HG03565 (cell line): ENCODE results near the gene BLOC1S5.
"Not testable (repeated sequence)": the region's sequence is repeated elsewhere in the genome, so short reads cannot be mapped to it uniquely, and the experiment has no call there.

Source experiments
- ATAC-seq: cut with Tn5 transposase; IDR thresholded peaks from one replicate; pipeline ENCODE4 v1.9.1; 2021; ENCODE audit warnings: mild to moderate bottlenecking, moderate library complexity; ENCODE audit not compliant: unreplicated experiment

Gene BLOC1S5

GRCh38 chr6:7998103-7998725, 66.0 kb downstream of the BLOC1S5 start:
- no peak for ATAC-seq

GRCh38 chr6:7997286-7997685, 66.9 kb downstream of the BLOC1S5 start:
- no peak for ATAC-seq

GRCh38 chr6:7996538-7997111, 67.6 kb downstream of the BLOC1S5 start:
- no peak for ATAC-seq

- no peak for ATAC-seq
Measured at GRCh38 chr6:7993952-7994351, 70.2 kb downstream of the BLOC1S5 start.

- no peak for ATAC-seq
Measured at GRCh38 chr6:7993399-7993798, 70.8 kb downstream of the BLOC1S5 start.

GRCh38 chr6:7992002-7992815, 72.0 kb downstream of the BLOC1S5 start:
- peak; percentile 73 for ATAC-seq

- no peak for ATAC-seq
Measured at GRCh38 chr6:7991536-7991935, 72.7 kb downstream of the BLOC1S5 start.

- no peak for ATAC-seq
Measured at GRCh38 chr6:7986219-7986618, 78.0 kb downstream of the BLOC1S5 start.

GRCh38 chr6:7983967-7984366, 80.2 kb downstream of the BLOC1S5 start:
- ATAC-seq: not testable (repeated sequence)

GRCh38 chr6:7979831-7980230, 84.4 kb downstream of the BLOC1S5 start:
- no peak for ATAC-seq

GRCh38 chr6:7978736-7979135, 85.5 kb downstream of the BLOC1S5 start:
- peak; percentile 79 for ATAC-seq

GRCh38 chr6:7976485-7977056, 87.6 kb downstream of the BLOC1S5 start:
- no peak for ATAC-seq

- no peak for ATAC-seq
Measured at GRCh38 chr6:7975764-7976146, 88.4 kb downstream of the BLOC1S5 start.

- no peak for ATAC-seq
Measured at GRCh38 chr6:7974938-7975763, 89.0 kb downstream of the BLOC1S5 start.

GRCh38 chr6:7974565-7974937, 89.6 kb downstream of the BLOC1S5 start:
- ATAC-seq: no peak

- no peak for ATAC-seq
Measured at GRCh38 chr6:7973584-7973983, 90.6 kb downstream of the BLOC1S5 start.

- no peak for ATAC-seq
Measured at GRCh38 chr6:7971499-7971898, 92.7 kb downstream of the BLOC1S5 start.

GRCh38 chr6:7970616-7971015, 93.6 kb downstream of the BLOC1S5 start:
- ATAC-seq: no peak
